DOHH2 (cell line): Measurements from ENCODE around the gene GABPB1.

Source experiments
- H3F3A ChIP-seq: fragments of 200-600 bp; sonication (generic), shearing (Covaris generic); 2 replicates; pipeline ENCODE4 v1.6.0; 2016; ENCODE audit warnings: antibody characterized with exemption, mild to moderate bottlenecking; ENCODE audit not compliant: control insufficient read depth, insufficient read depth
- H3K27ac ChIP-seq: fragments of 200-600 bp; sonication (generic); 2 replicates; pipeline ENCODE4 v1.5.1; 2014; ENCODE audit warnings: low read depth, mild to moderate bottlenecking, low read length, moderate library complexity
- H3K27me3 ChIP-seq: fragments of 200-600 bp; sonication (generic); 2 replicates; pipeline ENCODE4 v1.6.1; 2014; ENCODE audit warnings: mild to moderate bottlenecking, low read length, mixed read lengths; ENCODE audit not compliant: control insufficient read depth
- H3K36me3 ChIP-seq: fragments of 200-600 bp; sonication (generic); 2 replicates; pipeline ENCODE4 v1.6.1; 2014; ENCODE audit warnings: mild to moderate bottlenecking, low read length, moderate library complexity, mixed read lengths; ENCODE audit not compliant: control insufficient read depth
- H3K4me1 ChIP-seq: fragments of 200-600 bp; sonication (generic); 2 replicates; pipeline ENCODE4 v1.6.1; 2014; ENCODE audit warnings: mild to moderate bottlenecking, low read length, mixed read lengths; ENCODE audit not compliant: control insufficient read depth
- H3K4me2 ChIP-seq: fragments of 200-600 bp; sonication (generic); 2 replicates; pipeline ENCODE4 v1.6.0; 2014; ENCODE audit warnings: mild to moderate bottlenecking, low read length, moderate library complexity
- H3K4me3 ChIP-seq: fragments of 200-600 bp; sonication (generic); 2 replicates; pipeline ENCODE4 v1.5.1; 2014; ENCODE audit warnings: mild to moderate bottlenecking, low read length, mixed read lengths
- H3K79me2 ChIP-seq: fragments of 200-600 bp; sonication (generic); 2 replicates; pipeline ENCODE4 v1.6.1; 2014; ENCODE audit warnings: mild to moderate bottlenecking, low read length, mixed read lengths; ENCODE audit not compliant: control insufficient read depth
- H3K9me2 ChIP-seq: fragments of 200-600 bp; sonication (generic); replicated peaks from 2 replicates; pipeline ENCODE4 v1.6.1; 2014; ENCODE audit warnings: mild to moderate bottlenecking, low read length, mixed read lengths; ENCODE audit not compliant: control insufficient read depth
- H3K9me3 ChIP-seq: fragments of 200-600 bp; sonication (generic); 2 replicates; pipeline ENCODE4 v1.6.1; 2014; ENCODE audit warnings: antibody characterized with exemption, low read length, mixed read lengths; ENCODE audit not compliant: control insufficient read depth, insufficient read depth
- H4K20me1 ChIP-seq: fragments of 200-600 bp; sonication (generic); 2 replicates; pipeline ENCODE4 v1.6.0; 2014; ENCODE audit warnings: low read depth, mild to moderate bottlenecking, antibody characterized with exemption, low read length, moderate library complexity; ENCODE audit not compliant: control insufficient read depth, insufficient read depth
- EZH2phosphoT487 ChIP-seq: fragments of 200-600 bp; sonication (generic); IDR thresholded peaks from 2 replicates; pipeline ENCODE4 v1.6.1; 2017; ENCODE audit warnings: borderline replicate concordance, mild to moderate bottlenecking, antibody characterized with exemption, low read length, moderate library complexity, mixed read lengths
- TF ChIP-seq, protein P1 (sequence below): fragments of 200-600 bp; sonication (generic); IDR thresholded peaks from one replicate; pipeline ENCODE4 v1.5.1; 2014; ENCODE audit warnings: antibody characterized with exemption, mild to moderate bottlenecking, low read depth, low read length; ENCODE audit not compliant: poor library complexity, severe bottlenecking

The GABPB1 gene

DNA sequence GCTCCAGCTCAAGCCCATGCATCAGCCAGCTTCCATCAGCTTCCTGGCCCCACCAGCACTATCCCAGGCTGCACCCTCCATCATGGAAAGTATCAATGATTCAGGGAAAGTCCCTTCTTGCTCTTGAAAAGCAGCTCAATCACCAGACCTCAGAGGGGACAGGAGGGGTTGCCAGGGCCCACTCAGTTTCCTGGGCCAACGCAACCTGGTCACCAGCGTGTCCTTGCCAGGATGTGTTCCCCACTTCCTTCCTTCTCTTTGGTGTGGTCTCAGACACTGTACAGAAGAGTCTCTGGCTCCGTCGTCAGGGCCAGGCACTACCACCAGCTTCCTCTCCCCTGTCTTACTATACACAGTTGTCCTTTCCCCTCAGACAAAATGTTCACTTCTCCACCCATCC, 92.5 kb downstream of the GABPB1 start:
- Histone ChIP-seq H3K9me2 (no peaks in the 10 kb centered on the region), H3F3A (no peaks in the 10 kb centered on the region), H3K4me3 (no peak overlapping the region), H3K36me3 (no peaks in the 10 kb centered on the region), H3K27me3 (peaks cover 10% of the 10 kb centered on the region; the same call in 1 of the 2 replicates), H3K9me3 (no peaks in the 10 kb centered on the region), H4K20me1 (no peaks in the 10 kb centered on the region), H3K79me2 (no peaks in the 10 kb centered on the region), H3K4me1 (no peaks in the 10 kb centered on the region), H3K27ac (no peak overlapping the region), H3K4me2 (no peak overlapping the region)
- TF ChIP-seq, protein P1, sequence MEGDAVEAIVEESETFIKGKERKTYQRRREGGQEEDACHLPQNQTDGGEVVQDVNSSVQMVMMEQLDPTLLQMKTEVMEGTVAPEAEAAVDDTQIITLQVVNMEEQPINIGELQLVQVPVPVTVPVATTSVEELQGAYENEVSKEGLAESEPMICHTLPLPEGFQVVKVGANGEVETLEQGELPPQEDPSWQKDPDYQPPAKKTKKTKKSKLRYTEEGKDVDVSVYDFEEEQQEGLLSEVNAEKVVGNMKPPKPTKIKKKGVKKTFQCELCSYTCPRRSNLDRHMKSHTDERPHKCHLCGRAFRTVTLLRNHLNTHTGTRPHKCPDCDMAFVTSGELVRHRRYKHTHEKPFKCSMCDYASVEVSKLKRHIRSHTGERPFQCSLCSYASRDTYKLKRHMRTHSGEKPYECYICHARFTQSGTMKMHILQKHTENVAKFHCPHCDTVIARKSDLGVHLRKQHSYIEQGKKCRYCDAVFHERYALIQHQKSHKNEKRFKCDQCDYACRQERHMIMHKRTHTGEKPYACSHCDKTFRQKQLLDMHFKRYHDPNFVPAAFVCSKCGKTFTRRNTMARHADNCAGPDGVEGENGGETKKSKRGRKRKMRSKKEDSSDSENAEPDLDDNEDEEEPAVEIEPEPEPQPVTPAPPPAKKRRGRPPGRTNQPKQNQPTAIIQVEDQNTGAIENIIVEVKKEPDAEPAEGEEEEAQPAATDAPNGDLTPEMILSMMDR = no peak
- no peak for TF ChIP-seq EZH2phosphoT487

DNA sequence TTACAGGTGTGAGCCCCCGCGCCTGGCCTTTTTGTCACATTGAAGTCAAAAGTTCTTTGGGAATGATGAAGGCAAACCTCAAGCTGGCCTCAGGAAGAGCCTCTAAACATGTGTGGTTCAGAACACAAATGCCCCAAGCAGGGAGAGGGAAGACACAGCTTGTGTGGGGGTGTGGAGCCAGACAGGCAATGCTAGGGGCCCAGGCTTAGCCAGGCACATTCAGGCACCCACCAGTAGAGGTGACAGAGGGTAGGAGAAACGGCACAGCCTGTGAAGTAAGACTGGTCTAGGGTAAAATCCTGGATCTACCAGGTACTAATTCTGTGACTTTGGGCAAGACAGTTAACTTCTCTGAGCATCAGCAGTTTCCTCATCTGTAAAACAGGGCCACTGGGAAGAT, 93.0 kb downstream of the GABPB1 start:
- no peak overlapping the region for H3K4me3 ChIP-seq
- H3K27ac ChIP-seq = no peak overlapping the region
- H3K4me2 ChIP-seq = no peak overlapping the region
- no peaks in the 10 kb centered on the region for H3K79me2 ChIP-seq
- H3K27me3 ChIP-seq = peaks cover 10% of the 10 kb centered on the region; the same call in 1 of the 2 replicates
- H4K20me1 ChIP-seq = no peaks in the 10 kb centered on the region
- H3K9me3 ChIP-seq = no peaks in the 10 kb centered on the region
- H3K9me2 ChIP-seq = no peaks in the 10 kb centered on the region
- no peaks in the 10 kb centered on the region for H3K4me1 ChIP-seq
- H3K36me3 ChIP-seq = no peaks in the 10 kb centered on the region
- TF ChIP-seq EZH2phosphoT487 = no peak
- TF ChIP-seq, protein P1 = no peak
- no peaks in the 10 kb centered on the region for H3F3A ChIP-seq

DNA sequence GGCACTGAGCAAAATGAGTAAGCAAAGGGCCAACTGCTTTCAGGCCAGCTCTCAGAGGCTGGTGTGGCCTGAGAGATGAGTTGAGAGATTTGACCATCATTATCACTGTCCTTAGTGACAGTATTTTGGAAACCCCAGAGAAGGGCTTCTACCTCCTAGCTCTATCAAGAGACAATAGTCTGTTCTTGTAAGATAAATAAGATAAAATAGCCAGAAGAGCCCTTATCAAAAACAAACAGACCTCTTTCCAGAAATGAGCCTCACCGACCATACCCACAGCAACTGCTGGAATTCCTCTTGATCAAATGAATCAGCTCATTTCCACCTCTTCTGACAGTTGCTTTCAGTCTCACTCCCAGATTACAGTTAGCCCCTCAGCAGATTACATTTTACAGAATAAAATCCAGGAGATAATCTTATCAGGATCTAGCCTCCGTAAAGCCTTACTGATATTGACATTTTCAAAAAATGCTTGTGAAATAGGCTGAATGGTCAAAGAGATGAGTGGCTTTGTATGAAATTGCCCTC, 94.0 kb downstream of the GABPB1 start:
- TF ChIP-seq, protein P1 = no peak
- no peak for TF ChIP-seq EZH2phosphoT487
- Histone ChIP-seq H3K27ac (no peak overlapping the region), H3K4me2 (no peak overlapping the region), H3K4me1 (no peaks in the 10 kb centered on the region), H3K27me3 (peaks cover 10% of the 10 kb centered on the region; the same call in 1 of the 2 replicates), H3K36me3 (no peaks in the 10 kb centered on the region), H3K79me2 (no peaks in the 10 kb centered on the region), H3K4me3 (no peak overlapping the region), H4K20me1 (no peaks in the 10 kb centered on the region), H3K9me3 (no peaks in the 10 kb centered on the region), H3K9me2 (no peaks in the 10 kb centered on the region), H3F3A (no peaks in the 10 kb centered on the region)
